GM18517 (cell line): ENCODE data around the gene PANK1.

Source experiments
- ATAC-seq: cut with Tn5 transposase; IDR thresholded peaks from one replicate; pipeline ENCODE4 v1.9.1; 2021; ENCODE audit warnings: mild to moderate bottlenecking, moderate library complexity; ENCODE audit not compliant: unreplicated experiment

The PANK1 gene

DNA sequence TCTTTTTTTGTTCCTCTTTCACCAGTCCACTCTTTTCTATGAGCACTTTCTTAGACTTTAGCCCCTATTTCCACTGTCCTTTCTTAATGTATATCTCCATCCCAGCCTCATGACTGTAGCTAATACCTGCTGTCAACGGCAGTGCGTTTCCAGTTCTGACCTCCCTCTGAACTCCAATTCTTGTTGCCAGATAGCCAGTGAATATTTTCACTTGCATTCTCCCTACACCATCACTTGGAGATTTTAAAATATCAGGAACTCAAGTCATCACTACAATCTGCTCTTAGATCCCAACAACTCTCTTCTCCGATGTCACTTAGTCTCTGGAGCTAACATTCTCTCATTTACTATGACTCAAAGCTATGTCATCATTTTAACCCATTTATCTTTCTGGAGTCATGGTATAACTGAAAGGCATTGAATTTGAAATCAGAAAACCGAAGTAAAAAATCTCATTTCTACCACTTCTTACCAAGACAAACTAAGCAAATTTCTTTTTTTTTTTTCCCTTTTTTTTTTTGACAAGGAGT is 104.6 kb downstream of the PANK1 start:
- ATAC-seq, result no peak

DNA sequence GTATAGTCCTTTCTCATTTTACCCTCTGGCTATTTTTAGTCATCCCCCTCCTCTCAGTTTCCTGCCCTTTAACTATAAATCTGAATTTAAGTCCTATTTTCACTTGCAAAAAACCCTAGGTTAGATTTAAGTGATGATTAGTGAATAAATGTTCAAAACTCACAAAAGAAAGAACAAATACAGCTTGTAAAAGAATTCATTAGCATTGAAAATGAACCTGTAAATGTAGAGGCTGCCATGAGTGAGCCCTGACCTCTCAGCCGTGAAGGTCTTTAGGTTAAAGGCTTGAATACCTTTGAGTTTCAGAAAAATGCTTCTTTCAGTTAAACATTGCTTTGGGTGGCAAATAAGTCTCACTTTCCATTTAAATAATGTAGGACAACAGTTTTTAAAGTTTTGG is 107.7 kb downstream of the PANK1 start:
- ATAC-seq, result no peak

DNA sequence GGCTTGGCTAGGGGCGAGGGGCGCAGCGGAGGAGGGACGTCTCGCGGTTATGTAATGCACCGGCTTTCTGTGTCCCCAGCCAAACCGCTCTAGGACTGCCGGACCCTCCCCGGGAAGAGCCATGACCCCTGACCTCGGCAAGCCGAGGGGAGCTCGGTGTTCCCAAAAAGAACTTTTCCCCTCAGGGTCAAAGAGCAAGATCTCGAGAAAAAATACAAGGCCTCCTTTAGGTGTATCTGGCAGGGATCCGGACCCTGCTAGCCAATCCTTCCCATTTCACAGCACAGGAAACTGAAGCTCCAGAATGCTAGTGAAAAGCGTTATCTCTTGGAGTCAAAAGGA is 109.1 kb downstream of the PANK1 start:
- ATAC-seq, result no peak

DNA sequence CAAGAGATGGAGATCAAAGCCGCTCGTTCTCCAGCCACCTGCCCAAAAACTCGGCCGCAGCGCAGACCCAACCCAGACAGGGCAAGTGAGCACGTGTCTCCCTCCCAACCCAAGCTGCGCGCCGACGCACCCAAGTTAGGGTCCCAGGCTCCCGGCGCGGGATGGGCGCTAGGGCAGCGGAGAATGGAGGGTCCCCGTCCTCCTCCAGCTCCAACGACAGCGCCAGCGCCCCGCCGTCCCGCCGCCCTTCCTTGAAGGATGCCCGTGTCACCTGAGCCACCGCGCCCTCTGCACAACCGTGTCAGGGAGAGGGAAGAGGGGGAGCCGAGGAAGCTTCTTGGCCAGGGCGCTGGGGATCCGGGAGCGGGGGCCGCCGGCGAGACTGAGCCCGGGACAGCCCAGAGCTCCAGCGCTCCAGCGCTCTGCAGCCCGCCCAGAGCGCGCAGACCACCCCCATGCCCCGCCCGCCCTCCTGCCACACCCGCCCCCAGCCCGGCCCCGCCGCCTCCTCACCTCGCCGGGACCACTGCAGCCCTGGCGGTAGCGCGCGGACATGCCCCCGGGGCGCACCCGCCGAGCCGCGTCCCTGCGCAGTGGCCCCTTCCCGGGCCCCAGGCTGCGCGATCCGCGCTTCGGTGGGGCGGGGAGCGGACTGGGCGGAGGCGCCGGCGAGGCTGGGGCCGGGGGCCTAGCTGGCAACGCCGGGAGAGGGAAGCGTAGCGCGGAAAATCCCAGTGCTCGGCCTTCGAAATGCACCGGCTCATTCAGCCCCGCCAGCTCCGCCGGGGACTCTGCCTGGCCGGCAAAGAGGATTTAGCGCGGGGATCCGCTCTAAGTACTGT is 109.7 kb downstream of the PANK1 start, which contains the start of gene SLC16A12:
Gene SLC16A12, minus strand, starts transcription at position 424 of the 842 bp plus-strand sequence. CDS start 73,016 bp downstream, outside the sequence.
- no peak for ATAC-seq

DNA sequence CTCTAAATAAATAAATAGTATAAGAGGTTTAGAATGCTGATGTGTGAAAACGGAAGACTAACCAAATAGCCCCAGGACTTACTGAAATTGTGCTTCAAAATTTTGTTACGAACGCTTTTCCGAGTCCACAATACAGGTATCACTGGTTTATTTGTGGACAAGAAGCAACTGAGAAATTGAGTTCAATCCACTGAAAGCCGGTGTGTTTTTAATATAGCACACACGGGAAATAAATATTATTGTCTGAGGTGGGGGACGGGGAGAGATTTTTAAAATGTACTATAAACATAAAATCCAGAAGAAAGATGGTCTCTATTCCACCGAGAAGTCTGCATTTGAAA is 110.2 kb downstream of the PANK1 start:
- ATAC-seq, result no peak
